ENCODE data around the gene FHIT.

Gene FHIT

GRCh38 chr3:60325610-60326170 is 925.6 kb downstream of the FHIT start:
- no peak for DNase-seq (ENCODE audit: low read depth)
- no peak for TF ChIP-seq CTCF (IDR thresholded peaks at IDR 0.05; ENCODE audit: low read depth, low read length, missing control alignments)
- H3K4me3 ChIP-seq (ENCODE audit: low read depth, low read length): no peak overlapping the region

DNA sequence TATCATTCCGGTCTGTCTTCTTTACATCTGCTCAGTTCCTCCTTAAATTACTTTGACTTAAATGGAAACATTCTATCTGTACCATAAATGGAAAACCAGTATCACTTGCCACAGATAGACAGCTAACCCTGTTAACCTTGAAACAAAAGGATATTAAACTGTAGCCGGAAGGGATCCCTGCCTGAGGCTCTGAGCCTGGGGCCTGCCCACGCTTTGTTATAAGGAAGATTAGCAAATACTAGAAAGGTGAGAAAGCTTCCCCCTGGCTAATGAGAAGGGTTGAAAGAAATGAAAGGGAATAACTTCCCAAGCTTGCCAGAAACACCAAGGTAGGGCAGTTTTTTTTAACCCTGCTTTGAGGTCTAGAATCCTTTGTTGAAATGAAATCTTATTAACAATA is 927.6 kb downstream of the FHIT start:
- H3K4me3 ChIP-seq (ENCODE audit: low read depth, low read length): no peak overlapping the region
- DNase-seq (ENCODE audit: low read depth): no peak
- TF ChIP-seq CTCF (IDR thresholded peaks at IDR 0.05; ENCODE audit: low read depth, low read length, missing control alignments): no peak

DNA sequence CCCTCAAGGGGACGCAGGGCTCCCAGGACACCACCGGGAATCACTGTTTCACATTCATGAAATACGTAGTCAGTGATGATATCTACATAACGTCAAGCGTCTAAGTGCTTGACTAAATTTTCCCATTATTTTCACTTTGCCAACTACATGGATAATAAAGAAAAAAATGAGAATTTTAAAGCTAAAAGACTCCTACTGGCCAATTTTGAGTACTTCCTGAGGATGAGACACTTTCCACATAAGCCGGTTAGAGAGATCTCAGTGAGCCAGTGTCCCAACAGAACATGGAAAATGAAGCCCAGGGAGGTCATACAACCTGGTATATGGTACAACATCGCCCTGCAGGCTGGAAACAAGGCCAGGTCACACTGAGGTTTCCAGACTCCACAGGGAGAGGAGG is 928.1 kb downstream of the FHIT start:
- DNase-seq (ENCODE audit: low read depth): no peak
- no peak overlapping the region for H3K4me3 ChIP-seq (ENCODE audit: low read depth, low read length)
- TF ChIP-seq CTCF (IDR thresholded peaks at IDR 0.05; ENCODE audit: low read depth, low read length, missing control alignments): no peak

- no peak overlapping the region for H3K4me3 ChIP-seq (ENCODE audit: low read depth, low read length)
- DNase-seq (ENCODE audit: low read depth): no peak
These were observed 928.9 kb downstream of the FHIT start for GRCh38 chr3:60322298-60322856.

GRCh38 chr3:60319179-60319858 is 931.9 kb downstream of the FHIT start:
- no peak overlapping the region for H3K4me3 ChIP-seq (ENCODE audit: low read depth, low read length)
- no peak for DNase-seq (ENCODE audit: low read depth)
- TF ChIP-seq CTCF (IDR thresholded peaks at IDR 0.05; ENCODE audit: low read depth, low read length, missing control alignments): no peak

More at GRCh38 chr3:60322298-60322856, 928.9 kb downstream of the FHIT start:
- no peak for TF ChIP-seq CTCF (IDR thresholded peaks at IDR 0.05; ENCODE audit: low read depth, low read length, missing control alignments)

GRCh38 chr3:60316121-60316797 is 935.0 kb downstream of the FHIT start:
- no peak for TF ChIP-seq CTCF (IDR thresholded peaks at IDR 0.05; ENCODE audit: low read depth, low read length, missing control alignments)
- no peak for DNase-seq (ENCODE audit: low read depth)
- H3K4me3 ChIP-seq (ENCODE audit: low read depth, low read length): no peak overlapping the region
